ENCODE results near the gene COL6A3.

Gene COL6A3

DNA sequence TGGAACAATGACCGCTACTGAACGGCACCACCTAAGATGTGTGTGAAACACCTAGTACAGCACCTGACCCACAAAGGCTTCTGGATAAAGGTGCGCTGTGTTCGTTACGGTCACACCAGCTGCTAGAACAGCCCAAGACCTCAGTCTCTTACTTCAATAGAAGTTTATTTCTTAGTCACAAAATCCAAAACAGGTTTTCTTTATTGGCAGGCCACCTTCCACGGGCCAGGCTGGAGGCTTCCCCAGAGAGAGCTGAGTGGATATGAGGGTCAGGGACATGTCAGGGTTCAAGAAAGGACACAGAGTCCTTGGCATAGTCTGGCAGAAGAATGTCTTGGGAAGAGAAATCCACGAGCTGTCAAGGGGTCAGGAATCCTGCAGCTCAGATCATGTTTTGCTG lies 92.2 kb downstream of the COL6A3 start:
- TF ChIP-seq, protein P1, sequence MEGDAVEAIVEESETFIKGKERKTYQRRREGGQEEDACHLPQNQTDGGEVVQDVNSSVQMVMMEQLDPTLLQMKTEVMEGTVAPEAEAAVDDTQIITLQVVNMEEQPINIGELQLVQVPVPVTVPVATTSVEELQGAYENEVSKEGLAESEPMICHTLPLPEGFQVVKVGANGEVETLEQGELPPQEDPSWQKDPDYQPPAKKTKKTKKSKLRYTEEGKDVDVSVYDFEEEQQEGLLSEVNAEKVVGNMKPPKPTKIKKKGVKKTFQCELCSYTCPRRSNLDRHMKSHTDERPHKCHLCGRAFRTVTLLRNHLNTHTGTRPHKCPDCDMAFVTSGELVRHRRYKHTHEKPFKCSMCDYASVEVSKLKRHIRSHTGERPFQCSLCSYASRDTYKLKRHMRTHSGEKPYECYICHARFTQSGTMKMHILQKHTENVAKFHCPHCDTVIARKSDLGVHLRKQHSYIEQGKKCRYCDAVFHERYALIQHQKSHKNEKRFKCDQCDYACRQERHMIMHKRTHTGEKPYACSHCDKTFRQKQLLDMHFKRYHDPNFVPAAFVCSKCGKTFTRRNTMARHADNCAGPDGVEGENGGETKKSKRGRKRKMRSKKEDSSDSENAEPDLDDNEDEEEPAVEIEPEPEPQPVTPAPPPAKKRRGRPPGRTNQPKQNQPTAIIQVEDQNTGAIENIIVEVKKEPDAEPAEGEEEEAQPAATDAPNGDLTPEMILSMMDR (IDR thresholded peaks at IDR 0.05; ENCODE audit: insufficient read depth, low read depth, low read length, missing control alignments) = no peak
- no peak for DNase-seq (ENCODE audit: low read depth)
- H3K4me3 ChIP-seq (ENCODE audit: low read length) = no peak overlapping the region

DNA sequence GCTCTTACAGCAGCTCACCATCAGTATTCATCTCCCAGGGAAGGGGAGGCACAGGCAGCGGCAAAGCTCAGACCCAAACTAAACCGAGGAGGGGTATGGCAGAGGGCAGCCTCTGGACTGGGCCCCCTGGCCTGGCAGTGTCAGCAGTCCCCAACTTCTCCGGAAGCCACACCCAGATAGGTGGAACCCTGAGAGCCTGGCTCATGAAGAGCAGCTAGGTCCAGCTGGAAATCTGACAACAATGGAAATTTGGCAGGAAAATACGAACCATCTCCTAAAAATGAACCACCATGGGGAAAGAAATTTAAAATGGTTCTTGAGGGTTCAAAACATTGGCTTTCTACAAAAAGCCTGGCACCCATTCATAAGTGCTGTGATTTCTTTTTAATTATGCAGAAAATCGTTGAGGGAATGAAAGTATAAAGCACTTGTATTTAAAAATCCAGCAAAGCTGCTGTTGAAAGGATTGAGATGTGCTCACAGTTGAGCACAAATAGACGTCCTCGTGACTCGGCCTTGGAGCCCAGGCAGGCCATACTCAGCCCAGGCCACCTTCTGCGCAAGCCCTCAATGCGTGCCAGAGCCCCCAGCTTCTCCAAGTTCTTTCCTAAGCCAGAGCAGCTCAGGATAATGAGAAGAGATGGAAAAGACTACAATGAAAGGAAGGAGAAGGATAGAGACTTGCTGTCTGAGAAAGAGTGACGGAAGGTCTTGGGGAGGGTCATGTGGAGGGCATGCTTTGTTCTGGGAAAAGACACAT lies 93.0 kb downstream of the COL6A3 start:
- TF ChIP-seq, protein P1 (IDR thresholded peaks at IDR 0.05; ENCODE audit: insufficient read depth, low read depth, low read length, missing control alignments) = no peak
- DNase-seq (ENCODE audit: low read depth) = no peak
- H3K4me3 ChIP-seq (ENCODE audit: low read length) = no peak overlapping the region

DNA sequence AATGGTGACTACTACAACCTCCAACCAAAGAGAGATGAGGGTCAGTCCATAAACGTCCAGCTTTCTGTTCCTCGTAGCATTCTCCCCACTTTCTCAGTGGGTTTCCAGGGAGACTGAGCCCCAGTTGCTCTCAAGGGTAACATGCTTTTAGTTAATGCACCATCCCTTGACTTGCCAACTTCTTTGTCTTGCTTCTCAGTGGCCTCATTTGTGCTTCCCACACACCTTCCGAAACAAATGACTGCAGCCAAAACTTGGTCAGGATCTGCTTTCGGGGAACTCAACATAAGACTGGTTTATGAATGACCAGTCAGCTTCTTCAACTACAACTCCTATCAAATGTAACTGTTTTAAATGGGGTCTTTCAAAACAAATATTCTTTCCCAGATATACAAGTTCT lies 94.1 kb downstream of the COL6A3 start:
- H3K4me3 ChIP-seq (ENCODE audit: low read length) = no peak overlapping the region
- TF ChIP-seq, protein P1 (IDR thresholded peaks at IDR 0.05; ENCODE audit: insufficient read depth, low read depth, low read length, missing control alignments) = no peak
- no peak for DNase-seq (ENCODE audit: low read depth)

DNA sequence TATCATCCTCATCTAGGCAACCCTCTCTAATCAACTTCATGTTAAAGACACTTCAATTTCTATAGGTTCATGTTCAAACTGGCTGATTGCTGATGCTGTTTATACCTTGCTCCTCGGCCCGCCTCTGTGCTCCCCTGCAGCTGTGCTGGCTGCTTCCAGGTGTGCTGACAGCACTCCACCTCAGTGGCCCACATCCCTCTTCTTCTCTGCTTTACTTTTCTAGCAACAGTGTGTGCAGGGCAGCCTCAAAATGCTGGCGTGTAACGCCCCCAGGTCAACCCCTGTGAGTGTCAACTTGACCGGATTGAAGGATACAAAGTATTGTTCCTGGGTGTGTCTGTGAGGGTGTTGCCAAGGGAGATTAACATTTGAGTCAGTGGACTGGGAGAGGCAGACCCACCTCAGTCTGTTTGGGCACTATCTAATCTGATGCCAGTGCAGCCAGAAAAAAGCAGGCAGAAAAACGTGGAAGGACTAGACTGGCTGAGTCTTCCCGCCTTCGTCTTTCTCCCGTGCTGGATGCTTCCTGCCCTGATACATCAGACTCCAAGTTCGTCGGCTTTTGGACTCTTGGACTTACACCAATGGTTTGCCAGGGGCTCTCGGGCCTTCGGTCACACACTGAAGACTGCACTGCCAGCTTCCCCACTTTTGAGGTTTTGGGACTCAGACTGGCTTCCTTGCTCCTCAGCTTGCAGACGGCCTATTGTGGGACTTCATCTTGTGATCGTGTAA lies 94.7 kb downstream of the COL6A3 start:
- DNase-seq (ENCODE audit: low read depth) = no peak
- no peak overlapping the region for H3K4me3 ChIP-seq (ENCODE audit: low read length)
- TF ChIP-seq, protein P1 (IDR thresholded peaks at IDR 0.05; ENCODE audit: insufficient read depth, low read depth, low read length, missing control alignments) = no peak

DNA sequence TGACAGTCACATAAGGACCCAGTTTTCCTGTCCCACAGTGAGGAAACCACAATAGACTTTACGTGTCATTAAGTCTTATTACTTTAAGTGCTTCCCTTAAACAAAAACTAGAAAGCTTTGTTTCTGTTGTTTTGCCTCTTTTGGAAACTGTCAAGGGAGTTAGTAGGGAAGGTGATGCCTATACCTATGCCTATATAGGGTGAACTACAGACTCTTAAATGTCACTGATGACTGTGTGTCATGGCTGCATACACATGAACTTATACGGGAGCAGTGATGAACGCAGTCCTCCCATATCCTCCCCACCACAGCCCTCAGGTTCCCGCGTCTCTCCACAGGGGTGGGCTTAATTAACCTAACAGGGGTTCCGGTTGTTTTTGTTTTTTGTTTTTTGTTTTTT lies 97.6 kb downstream of the COL6A3 start:
- TF ChIP-seq, protein P1 (IDR thresholded peaks at IDR 0.05; ENCODE audit: insufficient read depth, low read depth, low read length, missing control alignments) = no peak
- H3K4me3 ChIP-seq (ENCODE audit: low read length) = no peak overlapping the region
- no peak for DNase-seq (ENCODE audit: low read depth)

DNA sequence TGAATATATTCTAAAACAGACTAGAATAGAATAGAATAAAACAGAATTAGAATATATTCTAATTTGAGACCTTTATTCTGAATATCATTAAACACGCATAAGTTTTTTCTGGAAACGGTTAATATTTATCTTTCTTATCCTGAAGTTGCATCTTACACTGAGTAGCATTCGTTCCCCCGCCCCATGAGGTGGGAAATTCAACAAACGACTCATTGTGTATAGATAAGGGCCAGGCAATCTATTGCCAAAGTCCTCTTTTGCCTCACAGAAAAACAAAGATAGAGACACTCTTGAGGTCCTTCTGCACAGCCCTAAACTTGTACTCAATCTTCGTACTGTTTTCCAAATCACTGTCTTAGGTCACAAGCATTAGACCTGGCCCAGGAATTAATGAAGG lies 98.1 kb downstream of the COL6A3 start:
- TF ChIP-seq, protein P1 (IDR thresholded peaks at IDR 0.05; ENCODE audit: insufficient read depth, low read depth, low read length, missing control alignments) = no peak
- H3K4me3 ChIP-seq (ENCODE audit: low read length) = no peak overlapping the region
- no peak for DNase-seq (ENCODE audit: low read depth)
